GM21390 (cell line): ENCODE measurements around the gene CUTC.

Experiments
- ATAC-seq: cut with Tn5 transposase; IDR thresholded peaks from one replicate; pipeline ENCODE4 v1.9.1; 2021; ENCODE audit not compliant: unreplicated experiment

The CUTC gene

GRCh38 chr10:99782447-99783286 lies 50.6 kb downstream of the CUTC start, which contains the start of gene ABCC2:
TSS of gene ABCC2 (plus strand) at chr10:99782640. CDS start at chr10:99782845, 205 bp downstream.
- no peak for ATAC-seq

- ATAC-seq: no peak
Observed at GRCh38 chr10:99784016-99784726, 52.1 kb downstream of the CUTC start.

GRCh38 chr10:99784727-99785441 lies 52.9 kb downstream of the CUTC start:
- ATAC-seq: no peak

- no peak for ATAC-seq
Observed at GRCh38 chr10:99785646-99786045, 53.6 kb downstream of the CUTC start.

GRCh38 chr10:99787311-99787710 lies 55.3 kb downstream of the CUTC start:
- ATAC-seq: no peak

- ATAC-seq: no peak
Observed at GRCh38 chr10:99787782-99788445, 55.9 kb downstream of the CUTC start.

- ATAC-seq: no peak
Observed at GRCh38 chr10:99788598-99789256, 56.7 kb downstream of the CUTC start.

- ATAC-seq: no peak
Observed at GRCh38 chr10:99791831-99792230, 59.8 kb downstream of the CUTC start.

- ATAC-seq: no peak
Observed at GRCh38 chr10:99793819-99794218, 61.8 kb downstream of the CUTC start.

- ATAC-seq: no peak
Observed at GRCh38 chr10:99796928-99797327, 64.9 kb downstream of the CUTC start.

GRCh38 chr10:99798031-99798430 lies 66.0 kb downstream of the CUTC start:
- no peak for ATAC-seq

- no peak for ATAC-seq
Observed at GRCh38 chr10:99798920-99799319, 66.9 kb downstream of the CUTC start.

- ATAC-seq: no peak
Observed at GRCh38 chr10:99799613-99800012, 67.6 kb downstream of the CUTC start.

GRCh38 chr10:99804471-99804870 lies 72.4 kb downstream of the CUTC start:
- ATAC-seq: no peak

GRCh38 chr10:99805190-99805589 lies 73.2 kb downstream of the CUTC start:
- no peak for ATAC-seq
